Stimulated activated CD4-positive, alpha-beta T cell treated with anti-CD3 and anti-CD28 coated beads, Interleukin-4, amount 100 ng/mL, for 48 hours (primary cell): ENCODE results near the gene ADGRA3.

Experiments used
- DNase-seq, 2 donors: peaks; one replicate each; pipeline ENCODE4 v3.0.0-alpha.2; 2020; ENCODE audit warnings: low read depth in 2 of 2

Gene ADGRA3, protein sequence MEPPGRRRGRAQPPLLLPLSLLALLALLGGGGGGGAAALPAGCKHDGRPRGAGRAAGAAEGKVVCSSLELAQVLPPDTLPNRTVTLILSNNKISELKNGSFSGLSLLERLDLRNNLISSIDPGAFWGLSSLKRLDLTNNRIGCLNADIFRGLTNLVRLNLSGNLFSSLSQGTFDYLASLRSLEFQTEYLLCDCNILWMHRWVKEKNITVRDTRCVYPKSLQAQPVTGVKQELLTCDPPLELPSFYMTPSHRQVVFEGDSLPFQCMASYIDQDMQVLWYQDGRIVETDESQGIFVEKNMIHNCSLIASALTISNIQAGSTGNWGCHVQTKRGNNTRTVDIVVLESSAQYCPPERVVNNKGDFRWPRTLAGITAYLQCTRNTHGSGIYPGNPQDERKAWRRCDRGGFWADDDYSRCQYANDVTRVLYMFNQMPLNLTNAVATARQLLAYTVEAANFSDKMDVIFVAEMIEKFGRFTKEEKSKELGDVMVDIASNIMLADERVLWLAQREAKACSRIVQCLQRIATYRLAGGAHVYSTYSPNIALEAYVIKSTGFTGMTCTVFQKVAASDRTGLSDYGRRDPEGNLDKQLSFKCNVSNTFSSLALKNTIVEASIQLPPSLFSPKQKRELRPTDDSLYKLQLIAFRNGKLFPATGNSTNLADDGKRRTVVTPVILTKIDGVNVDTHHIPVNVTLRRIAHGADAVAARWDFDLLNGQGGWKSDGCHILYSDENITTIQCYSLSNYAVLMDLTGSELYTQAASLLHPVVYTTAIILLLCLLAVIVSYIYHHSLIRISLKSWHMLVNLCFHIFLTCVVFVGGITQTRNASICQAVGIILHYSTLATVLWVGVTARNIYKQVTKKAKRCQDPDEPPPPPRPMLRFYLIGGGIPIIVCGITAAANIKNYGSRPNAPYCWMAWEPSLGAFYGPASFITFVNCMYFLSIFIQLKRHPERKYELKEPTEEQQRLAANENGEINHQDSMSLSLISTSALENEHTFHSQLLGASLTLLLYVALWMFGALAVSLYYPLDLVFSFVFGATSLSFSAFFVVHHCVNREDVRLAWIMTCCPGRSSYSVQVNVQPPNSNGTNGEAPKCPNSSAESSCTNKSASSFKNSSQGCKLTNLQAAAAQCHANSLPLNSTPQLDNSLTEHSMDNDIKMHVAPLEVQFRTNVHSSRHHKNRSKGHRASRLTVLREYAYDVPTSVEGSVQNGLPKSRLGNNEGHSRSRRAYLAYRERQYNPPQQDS (N-terminal part only)

DNA sequence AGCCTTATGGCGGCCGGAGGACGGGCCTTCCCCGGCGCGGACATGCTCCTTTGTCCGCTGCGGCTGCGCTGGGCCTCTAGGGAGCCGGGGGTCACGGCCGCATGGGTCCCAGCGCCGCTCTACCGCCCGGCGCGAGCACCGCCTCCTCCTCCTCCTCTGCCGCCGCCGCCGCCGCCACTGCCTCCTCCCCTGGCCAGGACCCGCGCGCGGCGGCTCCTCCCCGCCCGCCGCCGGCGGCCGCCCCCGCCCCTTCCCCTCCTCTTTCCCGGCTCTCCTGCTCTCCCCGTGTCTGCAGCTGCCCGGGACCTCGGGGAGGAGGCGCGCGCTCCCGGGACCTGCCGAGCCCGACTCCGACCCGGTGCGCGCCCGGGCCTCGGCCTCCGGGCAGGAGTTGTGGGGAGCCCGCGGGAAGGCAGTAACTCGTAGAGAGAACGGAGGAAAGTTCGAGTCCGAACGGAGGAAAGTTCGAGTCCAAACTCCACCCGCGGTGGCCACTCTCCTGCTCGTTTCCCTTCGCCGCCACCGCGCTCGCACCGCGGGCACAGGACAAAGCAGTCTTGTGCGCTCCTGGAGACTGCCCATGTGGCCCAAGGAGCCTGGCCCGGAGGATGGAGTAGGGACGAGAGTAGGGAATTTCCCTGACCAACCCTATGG, at the start of gene ADGRA3:
TSS of gene ADGRA3 (minus strand) at position 179 of the 654 bp plus-strand sequence. CDS start 282 bp downstream, outside the sequence.
- DNase-seq: peak; percentile 30 to 36

DNA sequence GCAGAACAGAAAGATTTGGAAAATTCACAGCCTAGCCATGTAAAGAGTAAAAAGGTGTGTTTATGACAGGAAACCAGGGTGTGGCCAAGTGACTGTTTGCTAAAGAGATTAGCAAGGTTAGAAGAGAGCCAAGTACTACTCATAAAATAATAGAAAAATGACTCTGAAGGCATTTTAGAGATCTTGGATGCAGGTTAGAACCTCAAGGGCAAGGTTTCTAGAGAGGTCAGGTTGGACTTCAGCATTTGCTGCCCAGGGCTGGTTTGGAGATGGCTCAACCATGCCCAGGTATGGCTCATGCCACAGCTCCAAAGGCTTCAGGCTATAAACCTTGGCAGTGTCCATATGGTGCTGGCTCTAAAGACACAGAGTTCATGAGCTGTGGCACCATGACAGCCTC, 40.6 kb upstream of the ADGRA3 start:
- DNase-seq: no peak

- no peak for DNase-seq
Observed at GRCh38 chr4:22554670-22555069, 38.8 kb upstream of the ADGRA3 start.

- no peak for DNase-seq
Observed at GRCh38 chr4:22553560-22553959, 37.7 kb upstream of the ADGRA3 start.

- DNase-seq: no peak
Observed at GRCh38 chr4:22552812-22553211, 36.9 kb upstream of the ADGRA3 start.

GRCh38 chr4:22551550-22551949, 35.7 kb upstream of the ADGRA3 start:
- DNase-seq: no peak

DNA sequence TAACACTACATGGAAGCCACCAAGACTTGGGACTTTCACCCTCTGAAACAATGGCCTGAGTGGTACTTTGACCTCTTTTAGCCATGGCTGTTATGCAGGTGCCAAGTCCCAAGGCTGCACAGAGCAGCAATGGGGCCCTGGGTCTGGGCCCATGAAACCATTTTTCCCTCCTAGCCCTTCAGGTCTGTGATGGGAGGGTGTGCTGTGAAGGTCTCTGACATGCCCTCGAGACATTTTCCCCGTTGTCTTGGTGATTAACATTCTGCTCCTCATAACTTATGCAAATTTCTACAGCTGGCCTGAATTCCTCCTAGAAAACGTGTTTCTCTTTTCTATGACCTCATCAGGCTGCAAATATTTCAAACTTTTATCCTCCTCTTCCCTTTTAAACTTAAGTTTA, 30.4 kb upstream of the ADGRA3 start:
- DNase-seq: no peak

DNA sequence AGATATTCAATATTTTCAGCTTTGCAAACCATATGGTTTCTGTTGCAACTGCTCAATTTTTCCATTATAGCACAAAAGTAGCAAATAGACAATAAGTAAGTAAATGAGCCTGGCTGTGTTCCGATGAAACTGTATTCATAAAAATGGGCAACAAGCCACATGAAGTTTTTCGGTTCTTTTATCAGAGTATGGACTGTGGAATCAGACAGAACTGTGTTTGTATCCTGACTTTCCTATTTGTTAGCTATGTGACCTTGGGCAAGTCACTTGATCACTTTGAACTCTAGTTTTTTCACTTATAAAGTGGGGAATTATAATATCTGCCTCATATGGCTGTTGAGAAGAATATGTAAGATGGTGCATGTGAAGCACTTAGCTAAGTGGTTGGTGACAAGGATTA, 23.4 kb upstream of the ADGRA3 start:
- no peak for DNase-seq

GRCh38 chr4:22537864-22538263, 22.0 kb upstream of the ADGRA3 start:
- no peak for DNase-seq

DNA sequence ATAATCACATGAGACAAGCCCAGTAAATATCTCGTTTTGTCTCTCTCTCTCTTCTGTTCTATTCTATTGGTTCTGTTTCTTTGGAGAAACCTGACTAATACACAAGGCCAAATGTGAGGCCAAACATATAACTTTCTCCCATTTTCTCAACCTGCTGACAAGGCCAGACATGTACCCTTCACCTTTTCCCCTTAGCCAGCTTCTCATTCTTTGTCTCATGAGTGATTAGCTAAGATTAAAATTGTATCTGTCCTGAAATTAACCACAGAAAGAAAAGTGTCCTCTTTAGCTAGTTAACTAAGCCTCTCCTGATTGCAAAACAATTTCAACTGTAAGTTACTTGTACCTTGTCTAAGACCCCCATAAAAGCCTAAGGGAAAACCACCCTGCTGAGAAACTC, 18.5 kb upstream of the ADGRA3 start:
- DNase-seq: no peak

DNA sequence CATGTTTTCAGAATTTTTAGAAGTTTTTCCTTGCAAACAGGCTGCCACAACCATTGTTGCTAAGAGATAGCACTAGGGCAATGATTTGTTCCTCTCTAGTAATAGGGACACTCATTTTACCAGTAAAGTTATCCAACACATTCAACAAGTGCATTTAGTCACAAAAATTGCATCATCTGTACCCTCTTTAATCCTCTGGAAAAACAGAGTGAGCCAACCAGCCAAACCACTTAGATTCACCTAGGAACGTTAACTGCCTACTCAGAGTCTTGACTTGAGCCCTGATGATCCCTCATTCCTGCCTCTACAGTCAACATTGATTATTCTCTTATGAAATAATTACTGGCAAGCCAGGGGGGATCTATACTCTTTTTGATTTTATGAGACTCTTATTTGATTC, 17.0 kb upstream of the ADGRA3 start:
- no peak for DNase-seq

DNA sequence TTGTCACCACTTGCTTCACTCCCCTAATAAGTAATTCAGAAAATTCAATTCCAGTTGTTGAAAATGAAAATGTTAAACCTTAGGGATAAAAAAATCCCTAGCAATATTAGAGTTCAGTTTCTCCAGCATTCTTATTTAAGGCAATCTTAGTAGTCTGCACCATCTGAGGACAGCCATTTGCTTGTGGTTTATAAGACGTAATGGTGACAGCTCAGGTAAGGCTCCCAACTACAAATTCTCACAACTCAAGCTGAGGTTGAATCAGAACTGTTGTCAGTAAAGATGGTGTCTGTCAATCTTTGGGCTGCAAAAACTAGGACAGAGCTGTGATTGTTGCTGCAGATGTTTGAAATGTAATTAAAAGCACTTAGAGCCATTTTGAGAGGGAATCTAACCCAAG, 16.3 kb upstream of the ADGRA3 start:
- no peak for DNase-seq

- no peak for DNase-seq
Observed at GRCh38 chr4:22531311-22532019, 15.6 kb upstream of the ADGRA3 start.

GRCh38 chr4:22524895-22525294, 9.0 kb upstream of the ADGRA3 start:
- no peak for DNase-seq

- no peak for DNase-seq
Observed at GRCh38 chr4:22522706-22523501, 7.0 kb upstream of the ADGRA3 start.

DNA sequence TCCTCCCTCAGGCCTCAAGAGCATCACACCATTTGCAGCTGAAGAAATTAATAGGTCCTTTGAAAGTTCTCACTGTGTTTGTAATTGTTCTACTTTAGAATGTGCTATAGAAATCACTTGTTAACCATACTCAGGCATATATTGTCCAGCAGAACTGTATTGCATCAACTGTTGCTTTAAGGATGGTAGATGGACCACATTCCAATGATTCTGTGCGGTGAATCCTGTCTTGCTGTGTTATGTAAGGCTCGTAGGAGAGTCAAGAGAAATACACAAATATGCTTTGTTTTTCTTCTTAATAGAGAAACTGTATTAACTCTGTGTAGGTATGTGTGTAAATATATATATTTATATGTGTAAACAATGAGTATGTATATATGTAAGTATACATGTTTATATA, 6.3 kb upstream of the ADGRA3 start:
- DNase-seq: no peak

DNA sequence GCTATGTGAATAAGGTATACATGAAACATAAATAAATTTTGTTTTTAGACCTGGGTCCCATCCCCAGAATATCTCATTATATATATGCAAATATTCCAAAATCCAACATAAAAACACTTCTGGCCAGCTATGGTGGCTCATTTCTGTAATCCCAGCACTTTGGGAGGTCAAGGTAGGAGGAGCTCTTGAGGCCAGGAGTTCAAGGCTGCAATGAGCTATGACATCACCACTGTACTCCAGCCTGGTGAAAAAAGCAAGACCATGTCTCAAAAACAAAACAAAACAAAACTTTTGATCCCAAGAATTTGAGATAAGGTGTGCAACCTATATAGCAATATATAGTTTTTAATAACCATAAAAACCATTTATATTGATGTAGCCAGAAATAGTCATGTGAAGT, 5.4 kb upstream of the ADGRA3 start:
- DNase-seq: no peak

DNA sequence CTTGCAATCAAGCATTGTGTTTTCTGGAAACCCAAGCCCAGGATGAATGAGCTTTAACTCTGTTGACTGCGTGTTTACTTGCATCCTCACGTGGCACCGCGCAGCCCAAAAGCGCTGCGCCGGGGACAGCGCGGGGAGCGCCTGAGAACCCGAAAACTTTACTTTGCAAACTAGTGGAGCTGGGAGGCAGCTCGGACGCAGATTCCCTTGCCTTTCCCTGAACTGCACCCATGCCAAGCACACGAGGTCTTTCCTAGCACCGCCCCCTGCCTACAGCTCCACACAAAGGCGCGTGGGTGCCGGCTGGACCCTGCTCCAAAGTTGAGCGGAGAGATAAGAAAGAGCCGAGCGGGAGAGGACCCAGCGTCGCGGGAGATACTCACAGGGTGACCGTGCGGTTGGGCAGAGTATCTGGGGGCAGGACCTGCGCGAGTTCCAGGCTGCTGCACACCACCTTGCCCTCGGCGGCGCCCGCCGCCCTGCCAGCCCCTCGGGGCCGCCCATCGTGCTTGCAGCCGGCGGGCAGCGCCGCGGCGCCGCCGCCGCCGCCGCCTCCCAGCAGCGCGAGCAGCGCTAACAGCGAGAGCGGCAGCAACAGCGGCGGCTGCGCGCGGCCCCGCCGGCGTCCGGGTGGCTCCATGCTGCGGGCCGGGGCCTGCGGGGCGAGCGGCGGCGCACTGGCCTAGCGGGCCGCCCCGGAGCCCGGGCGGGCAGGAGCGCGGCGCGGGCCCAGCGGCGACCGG, 550 bp downstream of the ADGRA3 start:
- DNase-seq: peak; percentile 10 to 13

GRCh38 chr4:22514481-22514880, 1.4 kb downstream of the ADGRA3 start:
- DNase-seq: no peak
